Measurements from ENCODE around the gene GUCA1A.
"Not testable (repeated sequence)": the region's sequence is repeated elsewhere in the genome, so short reads cannot be mapped to it uniquely, and the experiment has no call there.

GUCA1A gene

DNA sequence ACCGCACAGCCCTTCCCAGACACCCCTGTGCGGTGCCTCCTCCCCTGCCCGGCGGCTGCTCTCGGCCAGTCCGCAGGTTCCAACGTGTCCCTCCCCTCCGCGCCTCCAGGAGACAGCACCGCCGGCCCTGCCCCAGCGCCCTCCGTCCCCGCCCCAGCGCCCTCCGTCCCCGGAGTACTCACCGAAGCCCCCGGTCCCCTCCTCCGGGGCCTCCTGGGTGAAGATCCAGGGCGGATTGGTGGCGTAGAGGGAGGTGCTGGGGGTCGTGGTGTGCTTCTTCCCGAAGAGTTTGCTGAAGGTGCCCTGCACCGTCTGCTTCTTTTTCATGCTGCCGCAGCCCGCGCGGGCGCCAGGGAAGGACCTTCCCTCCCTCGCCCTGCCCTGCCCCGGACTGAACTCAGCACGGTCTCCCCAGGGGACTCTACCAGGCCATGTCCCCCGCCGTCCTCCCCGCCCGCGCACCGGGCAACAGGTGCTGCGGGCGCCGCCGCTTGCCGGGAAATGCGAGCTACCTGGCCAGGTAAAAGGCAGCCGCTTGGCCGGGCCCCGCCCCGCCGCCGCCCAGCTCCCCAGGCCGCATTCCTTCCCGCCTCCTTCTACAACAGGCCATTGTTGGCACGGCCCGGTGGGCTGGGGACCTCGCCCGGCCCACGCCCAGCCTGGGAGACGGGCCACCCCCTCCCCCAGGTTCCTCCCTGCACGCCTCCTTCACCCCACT is 30.9 kb upstream of the GUCA1A start, which contains the start of gene C6orf132:
TSS of gene C6orf132 (minus strand) at position 503 of the 718 bp plus-strand sequence. CDS start at position 327, 176 bp downstream.
- in situ Hi-C loops (cut with MboI; ENCODE audit: low sequenced_read_pairs, unreplicated experiment) = no loop called here
- no peak for DNase-seq (ENCODE audit: low spot score)
- TF ChIP-seq, protein P1, sequence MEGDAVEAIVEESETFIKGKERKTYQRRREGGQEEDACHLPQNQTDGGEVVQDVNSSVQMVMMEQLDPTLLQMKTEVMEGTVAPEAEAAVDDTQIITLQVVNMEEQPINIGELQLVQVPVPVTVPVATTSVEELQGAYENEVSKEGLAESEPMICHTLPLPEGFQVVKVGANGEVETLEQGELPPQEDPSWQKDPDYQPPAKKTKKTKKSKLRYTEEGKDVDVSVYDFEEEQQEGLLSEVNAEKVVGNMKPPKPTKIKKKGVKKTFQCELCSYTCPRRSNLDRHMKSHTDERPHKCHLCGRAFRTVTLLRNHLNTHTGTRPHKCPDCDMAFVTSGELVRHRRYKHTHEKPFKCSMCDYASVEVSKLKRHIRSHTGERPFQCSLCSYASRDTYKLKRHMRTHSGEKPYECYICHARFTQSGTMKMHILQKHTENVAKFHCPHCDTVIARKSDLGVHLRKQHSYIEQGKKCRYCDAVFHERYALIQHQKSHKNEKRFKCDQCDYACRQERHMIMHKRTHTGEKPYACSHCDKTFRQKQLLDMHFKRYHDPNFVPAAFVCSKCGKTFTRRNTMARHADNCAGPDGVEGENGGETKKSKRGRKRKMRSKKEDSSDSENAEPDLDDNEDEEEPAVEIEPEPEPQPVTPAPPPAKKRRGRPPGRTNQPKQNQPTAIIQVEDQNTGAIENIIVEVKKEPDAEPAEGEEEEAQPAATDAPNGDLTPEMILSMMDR (IDR thresholded peaks at IDR 0.05; ENCODE audit: borderline replicate concordance, control extremely low read depth, extremely low read depth, insufficient read depth, missing control alignments) = no peak

DNA sequence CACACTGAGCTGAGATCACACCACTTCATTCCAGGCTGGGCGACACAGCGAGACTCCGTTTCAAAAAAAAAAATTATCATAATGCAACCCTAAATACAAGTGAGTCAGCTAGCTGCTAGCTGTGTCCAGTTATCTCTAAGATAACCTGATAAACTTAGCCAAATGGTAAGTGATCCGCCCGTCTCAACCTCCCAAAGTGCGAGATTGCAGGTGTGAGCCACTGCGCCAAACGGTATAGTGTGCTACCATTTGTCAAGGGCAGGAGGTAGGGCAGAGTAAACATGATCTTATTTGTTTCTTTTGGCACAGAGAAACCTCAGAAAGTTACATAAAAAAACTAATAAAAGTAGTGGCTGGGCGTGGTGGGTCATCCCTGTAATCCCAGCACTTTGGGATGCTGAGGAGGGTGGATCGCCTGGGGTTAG is 26.0 kb upstream of the GUCA1A start:
- DNase-seq (ENCODE audit: low spot score) = no peak
- TF ChIP-seq, protein P1 (IDR thresholded peaks at IDR 0.05; ENCODE audit: borderline replicate concordance, control extremely low read depth, extremely low read depth, insufficient read depth, missing control alignments) = no peak

DNA sequence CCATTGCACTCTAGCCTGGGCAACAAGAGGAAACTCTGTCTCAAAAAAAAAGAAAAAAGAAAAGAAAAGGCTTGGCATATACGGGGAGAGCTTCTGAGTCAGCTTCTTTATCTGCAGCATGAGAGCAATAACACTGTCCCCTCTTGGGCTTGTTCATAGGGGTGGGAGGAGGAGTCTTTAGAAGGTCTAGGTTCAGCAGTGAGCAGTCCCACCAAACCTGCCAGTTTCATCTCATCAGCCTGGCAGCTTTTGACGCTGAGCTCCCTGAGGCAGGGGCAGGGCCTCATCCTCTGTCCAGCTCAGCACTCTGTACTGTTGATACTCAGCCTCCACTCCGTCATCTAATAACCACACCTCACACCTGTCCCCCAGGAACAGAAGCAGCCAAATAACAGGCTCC is 25.1 kb upstream of the GUCA1A start:
- no peak for DNase-seq (ENCODE audit: low spot score)
- in situ Hi-C loops (cut with MboI; ENCODE audit: low sequenced_read_pairs, unreplicated experiment) = no loop called here
- TF ChIP-seq, protein P1 (IDR thresholded peaks at IDR 0.05; ENCODE audit: borderline replicate concordance, control extremely low read depth, extremely low read depth, insufficient read depth, missing control alignments) = no peak

More for the DNA sequence above, 26.0 kb upstream of the GUCA1A start:
- in situ Hi-C loops (cut with MboI; ENCODE audit: low sequenced_read_pairs, unreplicated experiment) = no loop called here

DNA sequence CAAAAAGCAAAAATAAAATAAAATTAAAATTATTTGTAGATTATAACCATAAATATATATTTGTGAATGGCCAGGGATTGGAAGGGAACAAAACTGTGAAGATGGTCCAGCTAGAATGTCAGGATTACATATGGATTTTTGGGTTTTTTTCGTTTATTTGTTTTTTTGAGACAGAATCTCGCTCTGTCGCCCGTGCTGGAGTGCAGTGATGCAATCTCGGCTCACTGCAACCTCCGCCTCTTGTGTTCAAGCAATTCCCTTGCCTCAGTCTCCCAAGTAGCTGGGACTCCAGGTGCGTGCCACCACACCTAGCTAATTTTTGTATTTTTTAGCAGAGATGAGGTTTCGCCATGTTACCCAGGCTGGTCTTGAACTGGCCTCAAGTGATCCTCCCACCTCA is 22.9 kb upstream of the GUCA1A start:
- in situ Hi-C loops (cut with MboI; ENCODE audit: low sequenced_read_pairs, unreplicated experiment) = no loop called here
- DNase-seq (ENCODE audit: low spot score) = no peak
- TF ChIP-seq, protein P1 (IDR thresholded peaks at IDR 0.05; ENCODE audit: borderline replicate concordance, control extremely low read depth, extremely low read depth, insufficient read depth, missing control alignments) = no peak

DNA sequence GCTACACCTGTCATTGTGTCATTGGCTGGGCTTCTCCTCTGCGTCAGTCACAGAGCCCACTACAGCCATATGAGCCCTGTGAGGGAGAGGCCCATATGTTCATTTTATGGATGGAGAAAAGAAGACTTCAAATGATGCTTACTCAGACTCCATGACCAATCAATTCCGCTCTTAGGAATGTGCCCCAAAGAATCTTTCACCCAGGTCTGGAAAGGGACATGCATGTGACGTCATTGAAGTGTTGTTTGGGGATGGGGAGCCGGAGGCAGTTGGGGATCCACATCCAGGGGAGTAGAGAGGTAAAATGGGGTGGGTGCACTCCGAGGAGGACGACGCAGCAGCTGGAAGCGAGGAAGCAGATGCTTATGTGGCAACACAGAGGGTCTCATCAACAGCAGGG is 21.1 kb upstream of the GUCA1A start:
- in situ Hi-C loops (cut with MboI; ENCODE audit: low sequenced_read_pairs, unreplicated experiment) = no loop called here
- TF ChIP-seq, protein P1 (IDR thresholded peaks at IDR 0.05; ENCODE audit: borderline replicate concordance, control extremely low read depth, extremely low read depth, insufficient read depth, missing control alignments) = no peak

DNA sequence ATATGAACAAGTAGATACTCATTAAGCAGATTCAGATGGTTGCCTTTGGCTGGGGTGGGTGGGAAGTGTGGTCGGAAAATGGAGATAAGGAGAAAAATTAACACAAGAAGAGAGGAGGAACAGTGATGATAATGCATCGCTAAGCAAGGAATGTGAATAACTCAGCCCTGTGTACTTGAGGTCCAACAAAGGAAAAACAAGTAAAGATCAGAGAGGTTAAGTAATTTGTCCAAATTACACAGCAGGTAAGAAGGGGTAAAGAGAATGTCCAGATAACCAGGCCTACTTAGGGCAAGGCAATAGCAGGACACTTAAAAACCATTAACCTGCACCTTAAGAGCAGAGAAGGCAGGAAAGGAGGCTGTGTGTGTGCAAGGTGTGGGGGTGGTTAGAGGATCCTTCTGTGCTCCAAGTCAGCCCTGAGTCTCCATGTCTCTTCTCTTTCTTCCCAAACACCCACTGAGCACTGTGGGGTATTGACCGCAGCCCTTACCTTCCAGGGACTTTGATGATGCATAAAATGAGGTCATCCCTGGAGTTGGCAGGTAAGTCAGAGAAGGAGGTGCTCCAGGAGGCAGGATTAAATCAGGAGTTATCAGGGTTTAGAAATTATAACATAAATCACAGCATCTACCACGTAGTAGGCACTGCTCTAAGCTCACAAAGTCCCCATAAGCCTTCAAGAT is 20.5 kb upstream of the GUCA1A start:
- in situ Hi-C loops (cut with MboI; ENCODE audit: low sequenced_read_pairs, unreplicated experiment) = not testable (repeated sequence)

More for the DNA sequence above, 21.1 kb upstream of the GUCA1A start:
- no peak for DNase-seq (ENCODE audit: low spot score)

DNA sequence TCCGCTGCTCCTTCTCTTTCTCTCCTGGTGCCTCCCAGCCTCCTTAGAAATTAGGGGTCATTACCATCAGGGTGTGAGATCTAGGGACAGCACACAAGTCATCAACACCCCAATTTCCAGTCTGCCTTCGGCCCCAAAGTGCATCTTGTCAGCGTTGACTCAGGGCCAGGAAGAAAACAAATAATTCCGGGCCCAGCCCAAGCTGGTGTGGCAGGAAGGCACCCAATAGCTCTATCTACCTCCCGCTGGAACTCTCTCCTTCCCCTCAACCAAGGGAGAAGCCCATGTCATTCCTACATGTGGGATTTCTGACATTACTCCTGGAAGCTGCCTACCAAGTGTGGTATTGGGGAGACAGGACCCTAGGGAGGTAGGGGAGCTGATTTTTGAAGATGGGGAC is 19.2 kb upstream of the GUCA1A start:
- TF ChIP-seq, protein P1 (IDR thresholded peaks at IDR 0.05; ENCODE audit: borderline replicate concordance, control extremely low read depth, extremely low read depth, insufficient read depth, missing control alignments) = no peak
- no peak for DNase-seq (ENCODE audit: low spot score)
- in situ Hi-C loops (cut with MboI; ENCODE audit: low sequenced_read_pairs, unreplicated experiment) = no loop called here

More for the DNA sequence above, 20.5 kb upstream of the GUCA1A start:
- DNase-seq (ENCODE audit: low spot score) = not testable (repeated sequence)
